ENCODE results near the gene ADAMTS7.
"Not testable (repeated sequence)": the region's sequence is repeated elsewhere in the genome, so short reads cannot be mapped to it uniquely, and the experiment has no call there.

Gene ADAMTS7

DNA sequence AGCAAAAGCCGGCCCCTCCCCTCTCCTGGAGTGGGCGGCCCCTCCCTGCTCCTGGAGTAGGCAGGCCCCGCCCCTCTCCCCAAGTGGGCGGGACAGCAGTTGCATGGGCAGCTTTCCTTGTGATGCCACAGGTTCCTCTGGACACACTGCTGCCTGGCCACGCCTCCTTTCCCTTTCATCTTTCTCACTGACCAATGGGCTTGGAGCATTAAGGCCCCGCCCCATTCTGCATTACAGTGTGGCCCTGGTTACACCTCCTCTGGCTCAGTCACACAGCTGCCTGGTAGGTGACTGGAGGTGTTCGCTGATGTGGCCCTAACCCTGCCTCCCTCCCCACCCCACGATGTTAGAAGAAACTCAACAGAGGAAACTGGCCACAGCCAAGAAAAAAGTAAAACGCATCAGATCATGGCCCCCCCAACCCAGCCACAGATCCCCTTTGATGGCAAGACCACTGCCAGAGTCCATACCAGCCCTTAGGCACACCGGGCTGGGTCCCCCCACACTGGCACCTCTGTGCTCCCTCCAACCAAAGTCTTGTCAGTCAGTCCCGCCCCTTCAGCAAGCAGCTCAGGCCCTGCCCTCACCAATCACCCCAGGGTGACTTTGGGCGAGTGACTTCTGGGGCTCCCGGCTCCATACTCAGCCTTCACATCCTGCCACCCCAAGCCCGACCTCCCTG is 84.3 kb downstream of the ADAMTS7 start:
- Histone ChIP-seq H3K4me1 (ENCODE audit: insufficient read depth, low read length) (no peaks in the 10 kb centered on the region), H3K27me3 (ENCODE audit: insufficient read depth, low read length, poor library complexity) (no peaks in the 10 kb centered on the region), H3K79me2 (ENCODE audit: insufficient read depth, low read length) (no peaks in the 10 kb centered on the region), H3K36me3 (ENCODE audit: insufficient read depth, low read length) (no peaks in the 10 kb centered on the region), H3K9ac (ENCODE audit: low read depth, low read length) (no peak overlapping the region), H3K9me3 (ENCODE audit: insufficient read depth, low read length, severe bottlenecking) (no peaks in the 10 kb centered on the region), H3K27ac (ENCODE audit: low read length) (no peak overlapping the region), H2AFZ (ENCODE audit: low read depth, low read length) (no peak overlapping the region), H4K20me1 (ENCODE audit: insufficient read depth, low read length) (no peaks in the 10 kb centered on the region), H3K4me2 (ENCODE audit: insufficient read depth, low read length) (no peak overlapping the region), H3K4me3 (ENCODE audit: low read depth in 1 of 2, low read length in 2 of 2) (no peak overlapping the region)
- no peak for TF ChIP-seq EZH2 (IDR thresholded peaks at IDR 0.05; ENCODE audit: borderline replicate concordance, low read depth, low read length, severe bottlenecking)
- no peak for TF ChIP-seq CTCF (IDR thresholded peaks at IDR 0.05; ENCODE audit: borderline replicate concordance, extremely low read depth, low read length, poor library complexity, severe bottlenecking)
- peak; percentile 56 for DNase-seq
- peak; percentile 37; the same call in 1 of the 3 replicates for ATAC-seq (ENCODE audit: insufficient read depth, low read depth)

GRCh38 chr15:78719819-78720450 is 91.3 kb downstream of the ADAMTS7 start:
- not testable (repeated sequence) for ATAC-seq (ENCODE audit: insufficient read depth, low read depth); H3K9ac ChIP-seq (ENCODE audit: low read depth, low read length); H3K27ac ChIP-seq (ENCODE audit: low read length)

GRCh38 chr15:78718837-78719236 is 92.4 kb downstream of the ADAMTS7 start:
- no peak overlapping the region for H3K27ac ChIP-seq (ENCODE audit: low read length)
- H3K9me3 ChIP-seq (ENCODE audit: insufficient read depth, low read length, severe bottlenecking) = no peaks in the 10 kb centered on the region
- H3K4me2 ChIP-seq (ENCODE audit: insufficient read depth, low read length) = no peak overlapping the region
- no peak overlapping the region for H3K4me3 ChIP-seq (ENCODE audit: low read depth in 1 of 2, low read length in 2 of 2)
- no peaks in the 10 kb centered on the region for H3K79me2 ChIP-seq (ENCODE audit: insufficient read depth, low read length)
- no peak overlapping the region for H3K9ac ChIP-seq (ENCODE audit: low read depth, low read length)
- H4K20me1 ChIP-seq (ENCODE audit: insufficient read depth, low read length) = no peaks in the 10 kb centered on the region
- no peaks in the 10 kb centered on the region for H3K27me3 ChIP-seq (ENCODE audit: insufficient read depth, low read length, poor library complexity)
- DNase-seq (no peak), ATAC-seq (ENCODE audit: insufficient read depth, low read depth) (no peak)
- H3K36me3 ChIP-seq (ENCODE audit: insufficient read depth, low read length) = no peaks in the 10 kb centered on the region
- TF ChIP-seq CTCF (IDR thresholded peaks at IDR 0.05; ENCODE audit: borderline replicate concordance, extremely low read depth, low read length, poor library complexity, severe bottlenecking) = no peak
- TF ChIP-seq EZH2 (IDR thresholded peaks at IDR 0.05; ENCODE audit: borderline replicate concordance, low read depth, low read length, severe bottlenecking) = no peak
- no peak overlapping the region for H2AFZ ChIP-seq (ENCODE audit: low read depth, low read length)
- H3K4me1 ChIP-seq (ENCODE audit: insufficient read depth, low read length) = no peaks in the 10 kb centered on the region

More at GRCh38 chr15:78719819-78720450, 91.3 kb downstream of the ADAMTS7 start:
- not testable (repeated sequence) for H3K9me3 ChIP-seq (ENCODE audit: insufficient read depth, low read length, severe bottlenecking); H3K79me2 ChIP-seq (ENCODE audit: insufficient read depth, low read length); H3K4me1 ChIP-seq (ENCODE audit: insufficient read depth, low read length); H2AFZ ChIP-seq (ENCODE audit: low read depth, low read length); H3K4me2 ChIP-seq (ENCODE audit: insufficient read depth, low read length); DNase-seq; H3K36me3 ChIP-seq (ENCODE audit: insufficient read depth, low read length); H3K4me3 ChIP-seq (ENCODE audit: low read depth in 1 of 2, low read length in 2 of 2); H3K27me3 ChIP-seq (ENCODE audit: insufficient read depth, low read length, poor library complexity); H4K20me1 ChIP-seq (ENCODE audit: insufficient read depth, low read length)

- Histone ChIP-seq H3K79me2 (ENCODE audit: insufficient read depth, low read length) (no peaks in the 10 kb centered on the region), H3K9me3 (ENCODE audit: insufficient read depth, low read length, severe bottlenecking) (peaks cover 2% of the 10 kb centered on the region), H3K27ac (ENCODE audit: low read length) (no peak overlapping the region), H2AFZ (ENCODE audit: low read depth, low read length) (no peak overlapping the region), H3K4me3 (ENCODE audit: low read depth in 1 of 2, low read length in 2 of 2) (no peak overlapping the region), H3K4me1 (ENCODE audit: insufficient read depth, low read length) (no peaks in the 10 kb centered on the region), H3K9ac (ENCODE audit: low read depth, low read length) (no peak overlapping the region), H3K36me3 (ENCODE audit: insufficient read depth, low read length) (no peaks in the 10 kb centered on the region), H3K4me2 (ENCODE audit: insufficient read depth, low read length) (no peak overlapping the region), H4K20me1 (ENCODE audit: insufficient read depth, low read length) (no peaks in the 10 kb centered on the region), H3K27me3 (ENCODE audit: insufficient read depth, low read length, poor library complexity) (no peaks in the 10 kb centered on the region)
- TF ChIP-seq EZH2 (IDR thresholded peaks at IDR 0.05; ENCODE audit: borderline replicate concordance, low read depth, low read length, severe bottlenecking) = no peak
- no peak for TF ChIP-seq CTCF (IDR thresholded peaks at IDR 0.05; ENCODE audit: borderline replicate concordance, extremely low read depth, low read length, poor library complexity, severe bottlenecking)
- no peak for DNase-seq
- no peak for ATAC-seq (ENCODE audit: insufficient read depth, low read depth)
Measured at GRCh38 chr15:78717956-78718656, 93.2 kb downstream of the ADAMTS7 start.
